Lung (tissue), 12 donors: ENCODE data around the gene MAML3. TPM values are rescaled to one million over a fixed set of nuclear protein-coding genes. Genes with fewer than 3 reads are reported as not detected.
"Not testable (repeated sequence)": the region's sequence is repeated elsewhere in the genome, so short reads cannot be mapped to it uniquely, and the experiment has no call there.

Source experiments
- ATAC-seq: fragments of 200-7000 bp; cut with Tn5 transposase; one replicate; pipeline ENCODE4 v1.9.1; 2020; ENCODE audit warnings: moderate number of reproducible peaks; ENCODE audit not compliant: insufficient read depth, low FRiP score
- DNase-seq, 3 donors: peaks; one replicate each; pipeline ENCODE4 v3.0.0-alpha.2; 2013 to 2017
- H3K27ac ChIP-seq, 2 donors: one replicate each; pipeline ENCODE4 v1.5.1; 2013; ENCODE audit warnings: mild to moderate bottlenecking in 2 of 2, moderate library complexity in 2 of 2, control low read depth in 1 of 2, inconsistent platforms in 1 of 2, low read depth in 1 of 2, low read length in 1 of 2
- H3K27me3 ChIP-seq, 3 donors: one replicate each; pipeline ENCODE4 v1.5.1; 2013; ENCODE audit warnings: low read length in 2 of 3; ENCODE audit not compliant: control insufficient read depth in 3 of 3, insufficient read depth in 3 of 3
- H3K36me3 ChIP-seq, 4 donors: one replicate each; pipeline ENCODE4 v1.5.1; 2013; ENCODE audit warnings: low read length in 4 of 4, mild to moderate bottlenecking in 1 of 4, moderate library complexity in 1 of 4; ENCODE audit not compliant: control insufficient read depth in 4 of 4, insufficient read depth in 4 of 4
- H3K4me1 ChIP-seq, 5 donors: one replicate each; pipeline ENCODE4 v1.5.1; 2013; ENCODE audit warnings: low read length in 5 of 5, mild to moderate bottlenecking in 2 of 5, moderate library complexity in 1 of 5; ENCODE audit not compliant: control insufficient read depth in 5 of 5, insufficient read depth in 5 of 5
- H3K4me3 ChIP-seq: one replicate; pipeline ENCODE4 v1.5.1; 2013; ENCODE audit warnings: mild to moderate bottlenecking, control low read depth, moderate library complexity
- H3K9ac ChIP-seq, 2 donors: one replicate each; pipeline ENCODE4 v1.5.1; 2013; ENCODE audit warnings: low read length in 2 of 2, control low read depth in 1 of 2; ENCODE audit not compliant: insufficient read depth in 1 of 2
- H3K9me3 ChIP-seq, 4 donors: one replicate each; pipeline ENCODE4 v1.5.1; 2013; ENCODE audit warnings: low read length in 3 of 4, mild to moderate bottlenecking in 1 of 4, moderate library complexity in 1 of 4; ENCODE audit not compliant: control insufficient read depth in 4 of 4, insufficient read depth in 3 of 4
- WGBS, 2 donors: extraction: QIAGEN DNeasy Blood & Tissue Kit; methylation state at CpG; one replicate each; pipeline ENCODE4 v1.1.7; 2013; 5-methylcytosine and 5-hydroxymethylcytosine counted together
- polyA plus RNA-seq, 2 donors: library from polyadenylated mRNA; stranded (reverse); fragments of 200-250 nt; gene quantifications; one replicate each; pipeline ENCODE4 v1.2.1, GENCODE V29; 2013
- total RNA-seq, 2 donors: library from RNA; depleted of rRNA in 1 of 2; stranded (reverse); fragments of >200 nt in 1 of 2; gene quantifications; one replicate each; pipeline ENCODE4 v1.2.1, GENCODE V29; 2014 to 2021
- TF ChIP-seq, protein P1 (sequence below): IDR thresholded peaks from 2 replicates; pipeline ENCODE4 v1.5.1; 2012; ENCODE audit warnings: mild to moderate bottlenecking; ENCODE audit errors: control extremely low read depth, extremely low read depth
- donor health status: control.
- donor health status: control.
- donor health status: Bipolar disorder and iron deficiency.
- donor health status: healthy.
- donor health status: DM: yes; HTN: yes; CAD: no.

Gene MAML3
- total and polyA plus RNA-seq, 4 donors, result 3.0 to 16.4 (median 8.5) TPM

DNA sequence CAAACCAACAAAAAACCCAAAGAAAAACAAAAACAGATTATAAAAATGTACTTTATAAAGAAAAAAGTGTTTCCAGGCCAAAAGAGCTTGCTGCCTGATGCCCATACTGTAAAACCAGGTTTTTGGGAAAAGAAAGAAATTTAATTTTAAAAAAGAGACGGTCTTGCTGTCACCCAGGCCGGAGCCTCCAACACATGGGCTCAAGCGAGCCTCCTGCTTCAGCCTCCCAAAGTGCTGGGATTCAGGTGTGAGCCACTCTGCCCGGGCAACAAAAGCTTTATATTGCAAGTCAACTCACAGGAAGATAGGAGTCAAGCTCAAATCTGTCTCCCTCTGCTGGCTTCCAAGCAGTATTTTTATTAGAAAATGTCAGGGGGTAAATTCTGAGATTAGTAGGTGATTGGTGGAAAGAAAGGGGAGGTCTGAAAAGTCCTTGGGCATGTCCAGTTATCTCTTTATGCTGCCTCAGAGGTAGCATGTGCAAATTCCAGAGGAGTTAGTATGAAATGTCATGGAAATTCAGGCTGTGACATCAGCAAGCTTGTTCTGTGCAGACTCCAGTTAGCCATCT is 449.0 kb downstream of the MAML3 start:
- H3K9me3 ChIP-seq, result no peaks in the 10 kb centered on the region
- H3K9ac ChIP-seq, result no peak overlapping the region
- peaks cover 0 to 4% (median 0%) of the 10 kb centered on the region in 5 donors for H3K4me1 ChIP-seq
- no peak overlapping the region for H3K4me3 ChIP-seq
- H3K27me3 ChIP-seq, result no peaks in the 10 kb centered on the region
- no peak for ATAC-seq
- DNase-seq, result no peak
- H3K27ac ChIP-seq, result no peak overlapping the region
- peaks cover 3 to 18% (median 7%) of the 10 kb centered on the region in 4 donors for H3K36me3 ChIP-seq
- TF ChIP-seq, protein P1, sequence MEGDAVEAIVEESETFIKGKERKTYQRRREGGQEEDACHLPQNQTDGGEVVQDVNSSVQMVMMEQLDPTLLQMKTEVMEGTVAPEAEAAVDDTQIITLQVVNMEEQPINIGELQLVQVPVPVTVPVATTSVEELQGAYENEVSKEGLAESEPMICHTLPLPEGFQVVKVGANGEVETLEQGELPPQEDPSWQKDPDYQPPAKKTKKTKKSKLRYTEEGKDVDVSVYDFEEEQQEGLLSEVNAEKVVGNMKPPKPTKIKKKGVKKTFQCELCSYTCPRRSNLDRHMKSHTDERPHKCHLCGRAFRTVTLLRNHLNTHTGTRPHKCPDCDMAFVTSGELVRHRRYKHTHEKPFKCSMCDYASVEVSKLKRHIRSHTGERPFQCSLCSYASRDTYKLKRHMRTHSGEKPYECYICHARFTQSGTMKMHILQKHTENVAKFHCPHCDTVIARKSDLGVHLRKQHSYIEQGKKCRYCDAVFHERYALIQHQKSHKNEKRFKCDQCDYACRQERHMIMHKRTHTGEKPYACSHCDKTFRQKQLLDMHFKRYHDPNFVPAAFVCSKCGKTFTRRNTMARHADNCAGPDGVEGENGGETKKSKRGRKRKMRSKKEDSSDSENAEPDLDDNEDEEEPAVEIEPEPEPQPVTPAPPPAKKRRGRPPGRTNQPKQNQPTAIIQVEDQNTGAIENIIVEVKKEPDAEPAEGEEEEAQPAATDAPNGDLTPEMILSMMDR, result no peak
- 97 to 98% methylated on average over 4 of the region's 4 CpGs for WGBS, 2 donors

DNA sequence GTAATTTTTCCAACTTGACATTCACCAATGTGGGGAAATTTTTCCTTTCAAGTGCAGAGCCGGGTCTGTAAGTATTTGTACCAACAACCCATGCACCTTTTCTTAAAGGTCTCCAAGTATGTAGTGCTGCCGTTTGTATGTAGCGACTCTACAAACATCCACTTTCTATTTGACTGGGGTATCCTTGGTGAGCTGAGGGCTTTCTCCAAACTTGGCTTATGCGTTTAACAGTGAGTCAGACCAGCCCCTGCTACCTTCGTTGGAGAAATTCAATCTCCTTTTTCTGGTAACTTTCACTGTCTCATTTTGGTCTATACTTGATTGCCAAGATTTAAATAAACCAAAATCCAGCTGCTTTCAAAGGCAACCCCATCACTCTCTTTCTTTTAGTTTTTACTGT is 453.4 kb downstream of the MAML3 start:
- H3K36me3 ChIP-seq, result peaks cover 3 to 22% (median 12%) of the 10 kb centered on the region in 4 donors
- H3K4me1 ChIP-seq, result no peaks in the 10 kb centered on the region
- TF ChIP-seq, protein P1, result no peak
- H3K9me3 ChIP-seq, result peaks cover 0 to 3% (median 0%) of the 10 kb centered on the region in 4 donors
- H3K27me3 ChIP-seq, result no peaks in the 10 kb centered on the region
- no peak overlapping the region for H3K4me3 ChIP-seq
- H3K9ac ChIP-seq, result no peak overlapping the region
- 81 to 86% methylated on average over 5 of the region's 5 CpGs for WGBS, 2 donors
- H3K27ac ChIP-seq, result no peak overlapping the region
- no peak for DNase-seq
- no peak for ATAC-seq

DNA sequence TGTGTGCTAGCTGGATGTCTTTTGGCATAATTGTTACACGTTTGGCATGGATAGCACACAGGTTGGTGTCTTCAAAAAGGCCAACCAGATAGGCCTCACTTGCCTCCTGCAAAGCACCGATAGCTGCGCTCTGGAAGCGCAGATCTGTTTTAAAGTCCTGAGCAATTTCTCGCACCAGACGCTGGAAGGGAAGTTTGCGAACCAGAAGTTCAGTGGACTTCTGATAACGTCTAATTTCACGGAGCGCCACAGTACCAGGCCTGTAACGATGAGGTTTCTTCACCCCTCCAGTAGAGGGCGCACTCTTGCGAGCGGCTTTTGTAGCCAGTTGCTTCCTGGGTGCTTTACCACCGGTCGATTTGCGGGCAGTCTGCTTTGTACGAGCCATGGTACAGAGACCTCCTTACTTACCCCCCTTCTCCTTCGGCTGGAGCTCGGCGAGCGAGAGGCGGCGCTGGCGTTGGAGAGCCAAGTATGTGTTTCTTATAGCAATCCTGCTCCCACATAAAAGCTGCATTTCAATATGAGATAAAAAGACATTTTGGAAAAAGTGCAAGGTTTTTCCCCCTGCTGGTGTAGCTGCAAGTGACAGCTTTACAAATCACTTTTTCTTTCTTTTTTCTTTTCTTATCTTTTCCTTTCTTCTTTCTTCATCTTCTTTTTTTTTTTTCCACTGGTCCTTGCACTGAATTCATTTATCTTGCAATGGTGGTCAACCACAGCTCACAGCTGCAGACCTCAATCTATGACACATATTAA is 455.6 kb downstream of the MAML3 start:
- H3K9me3 ChIP-seq, H3K27me3 ChIP-seq, DNase-seq, H3K27ac ChIP-seq, ATAC-seq, H3K9ac ChIP-seq, H3K4me3 ChIP-seq, H3K4me1 ChIP-seq: not testable (repeated sequence)
- peaks cover 0 to 12% (median 8%) of the 10 kb centered on the region in 4 donors for H3K36me3 ChIP-seq
- 95 to 97% methylated on average over 15 to 18 of the region's 25 CpGs for WGBS, 2 donors

DNA sequence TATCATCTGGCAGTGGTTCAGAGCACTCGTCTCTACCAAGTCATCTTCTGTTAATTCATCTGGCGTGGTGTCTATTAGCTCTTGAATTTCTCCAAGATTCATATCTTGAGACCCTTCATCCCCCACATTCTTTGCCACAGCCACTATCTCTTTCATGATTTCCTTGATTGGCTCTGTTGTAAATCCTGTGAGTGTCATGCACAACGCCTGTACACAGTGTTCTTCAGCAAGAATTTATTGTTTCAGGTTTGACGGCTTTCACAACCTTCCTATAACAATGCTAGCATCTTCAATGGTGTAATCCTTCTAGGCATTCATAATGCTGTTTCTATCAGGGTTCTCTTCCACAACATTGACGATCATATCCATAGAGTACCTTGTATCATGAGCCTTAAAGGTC is 457.5 kb downstream of the MAML3 start:
- Histone ChIP-seq H3K27me3 (no peaks in the 10 kb centered on the region), H3K4me1 (peaks cover 0 to 8% (median 4%) of the 10 kb centered on the region in 5 donors), H3K9me3 (peaks cover 0 to 3% (median 0%) of the 10 kb centered on the region in 4 donors), H3K4me3 (no peak overlapping the region), H3K27ac (no peak overlapping the region), H3K9ac (no peak overlapping the region), H3K36me3 (peaks cover 0 to 11% (median 8%) of the 10 kb centered on the region in 4 donors)
- TF ChIP-seq, protein P1, result no peak
- ATAC-seq (no peak), DNase-seq (no peak)
- 93 to 96% methylated on average over 5 of the region's 5 CpGs for WGBS, 2 donors
